AG09319 (cell line): ENCODE results near the gene SPRING1.

Experiments used
- DNase-seq: peaks from one replicate; pipeline ENCODE4 v3.0.0-alpha.2; 2010; ENCODE audit warnings: low read depth; ENCODE audit errors: extremely low read depth
- CTCF ChIP-seq: IDR thresholded peaks from 2 replicates; pipeline ENCODE4 v1.5.1; 2011; ENCODE audit warnings: low read depth, mild to moderate bottlenecking, inconsistent platforms, low read length, moderate library complexity

Gene SPRING1

GRCh38 chr12:116713527-116713926 lies 24.3 kb downstream of the SPRING1 start:
- no peak for TF ChIP-seq CTCF
- DNase-seq: no peak

- no peak for DNase-seq
- no peak for TF ChIP-seq CTCF
Observed at GRCh38 chr12:116712458-116713303, 25.2 kb downstream of the SPRING1 start.

GRCh38 chr12:116710370-116711150 lies 27.3 kb downstream of the SPRING1 start:
- TF ChIP-seq CTCF: no peak
- no peak for DNase-seq

- DNase-seq: no peak
- no peak for TF ChIP-seq CTCF
Observed at GRCh38 chr12:116709768-116710167, 28.1 kb downstream of the SPRING1 start.

GRCh38 chr12:116708826-116709756 lies 28.8 kb downstream of the SPRING1 start:
- TF ChIP-seq CTCF: peak; percentile 56
- peak; percentile 22 for DNase-seq

- DNase-seq: no peak
- no peak for TF ChIP-seq CTCF
Observed at GRCh38 chr12:116707751-116708150, 30.1 kb downstream of the SPRING1 start.
